GM18508 (cell line): ENCODE measurements around the gene PRR36.
"Not testable (repeated sequence)": the region's sequence is repeated elsewhere in the genome, so short reads cannot be mapped to it uniquely, and the experiment has no call there.

Experiments
- ATAC-seq: cut with Tn5 transposase; IDR thresholded peaks from one replicate; pipeline ENCODE4 v1.9.1; 2021; ENCODE audit warnings: moderate number of reproducible peaks; ENCODE audit not compliant: insufficient read depth, unreplicated experiment

The PRR36 gene

DNA sequence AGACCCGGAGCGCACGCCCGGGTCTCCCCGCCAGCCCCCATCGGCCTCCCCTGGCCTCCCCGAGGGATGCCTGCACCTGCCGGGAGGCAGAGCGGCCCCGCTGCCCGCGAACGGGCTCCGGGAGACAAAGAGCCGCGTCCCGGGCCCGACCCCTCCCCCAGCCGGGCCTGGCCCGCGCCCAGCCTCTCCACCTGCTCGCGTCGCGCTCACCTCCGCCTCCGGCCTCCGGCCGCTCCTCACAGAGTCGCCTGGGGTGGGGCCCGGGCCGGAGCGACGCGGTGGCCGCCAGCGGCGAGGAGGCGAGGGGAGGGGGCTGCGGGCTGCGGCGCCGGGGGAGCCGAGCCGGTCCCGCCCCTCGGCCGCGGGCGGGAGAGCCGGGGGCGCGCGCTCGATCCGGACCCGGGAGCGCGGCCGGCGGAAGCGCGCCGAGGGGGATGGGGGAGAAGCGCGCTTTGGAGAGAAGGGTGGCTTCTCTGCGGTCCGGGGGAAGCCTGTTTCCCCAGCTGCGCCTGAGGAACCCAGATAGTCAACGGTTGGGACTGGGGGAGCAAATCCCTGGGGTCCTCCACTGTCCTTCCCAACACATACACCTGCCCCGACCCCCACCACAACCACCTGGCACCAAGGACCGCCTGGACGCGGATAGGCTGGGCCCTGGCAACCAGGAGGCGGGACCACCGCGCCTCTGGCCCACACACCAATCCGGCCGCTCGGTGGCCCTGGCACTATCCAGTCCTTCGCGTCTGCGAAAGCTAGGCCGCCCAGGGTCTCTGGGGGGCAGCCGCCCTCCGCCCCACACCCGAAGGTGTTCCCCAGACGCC lies at the start of gene PRR36:
PRR36 (minus strand) TSS at position 315 of the 821 bp plus-strand sequence. CDS start 701 bp downstream, outside the sequence.
- ATAC-seq: no peak

DNA sequence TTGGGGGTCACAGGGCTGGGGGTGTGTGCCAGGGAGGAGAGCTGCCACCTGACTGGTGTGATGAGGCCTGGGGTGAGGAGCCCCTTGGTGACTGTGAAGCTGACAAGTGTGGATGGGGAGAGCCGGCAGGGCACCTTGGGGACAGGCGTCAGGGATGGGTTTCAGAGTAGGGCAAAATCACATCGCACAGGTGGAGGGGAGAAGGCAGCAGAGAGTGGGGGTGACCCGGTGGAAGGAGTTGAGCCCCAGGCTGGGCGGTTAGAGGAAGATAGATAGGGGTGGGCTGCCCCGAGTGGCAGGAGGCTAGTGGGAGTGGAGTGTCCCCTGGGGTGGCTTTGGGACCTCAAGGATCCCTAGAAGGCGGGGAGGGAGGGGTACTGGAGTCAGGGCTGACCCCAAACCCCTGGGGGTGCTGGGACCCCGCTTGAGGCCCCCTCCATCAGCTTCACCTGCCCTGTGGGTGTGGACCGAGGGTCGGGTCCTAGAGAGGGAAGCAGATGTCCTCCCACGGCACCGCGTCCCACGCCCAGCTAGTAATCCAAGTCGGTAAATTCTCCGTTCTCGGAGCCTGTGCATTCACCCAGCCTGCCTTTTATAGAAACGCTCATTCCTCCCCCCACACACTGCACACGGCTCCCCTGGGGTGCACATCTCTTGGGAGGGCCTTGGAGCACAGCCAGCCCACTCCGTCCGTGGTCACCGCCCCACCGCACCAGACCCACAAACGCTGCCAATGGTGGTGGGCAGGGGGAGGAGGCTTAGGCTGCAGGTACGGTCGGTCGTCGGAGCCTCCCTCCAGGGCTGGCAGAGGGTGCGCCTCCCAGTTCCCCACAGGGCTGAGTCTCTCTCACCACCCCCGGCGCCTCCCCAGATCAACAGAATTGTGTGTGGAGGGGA lies 49.4 kb upstream of the PRR36 start:
- ATAC-seq: no peak

DNA sequence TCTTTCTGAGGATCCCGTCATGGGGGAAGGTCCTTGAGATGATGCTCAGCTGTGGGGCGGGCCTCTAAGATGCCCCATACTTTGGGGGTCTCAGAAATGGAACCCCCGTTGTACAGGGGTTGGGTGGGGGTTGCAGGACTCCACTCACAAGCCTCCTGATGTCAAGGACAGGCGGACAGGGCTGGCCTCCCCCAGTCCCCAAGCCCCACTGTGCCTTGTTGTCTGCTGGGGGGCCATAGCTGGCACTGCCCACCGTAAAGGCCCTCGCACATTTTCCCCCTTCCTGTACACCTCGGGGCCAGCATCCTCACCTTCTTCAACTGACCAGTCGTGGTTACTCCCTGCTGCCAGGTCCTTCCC lies 48.6 kb upstream of the PRR36 start:
- no peak for ATAC-seq

DNA sequence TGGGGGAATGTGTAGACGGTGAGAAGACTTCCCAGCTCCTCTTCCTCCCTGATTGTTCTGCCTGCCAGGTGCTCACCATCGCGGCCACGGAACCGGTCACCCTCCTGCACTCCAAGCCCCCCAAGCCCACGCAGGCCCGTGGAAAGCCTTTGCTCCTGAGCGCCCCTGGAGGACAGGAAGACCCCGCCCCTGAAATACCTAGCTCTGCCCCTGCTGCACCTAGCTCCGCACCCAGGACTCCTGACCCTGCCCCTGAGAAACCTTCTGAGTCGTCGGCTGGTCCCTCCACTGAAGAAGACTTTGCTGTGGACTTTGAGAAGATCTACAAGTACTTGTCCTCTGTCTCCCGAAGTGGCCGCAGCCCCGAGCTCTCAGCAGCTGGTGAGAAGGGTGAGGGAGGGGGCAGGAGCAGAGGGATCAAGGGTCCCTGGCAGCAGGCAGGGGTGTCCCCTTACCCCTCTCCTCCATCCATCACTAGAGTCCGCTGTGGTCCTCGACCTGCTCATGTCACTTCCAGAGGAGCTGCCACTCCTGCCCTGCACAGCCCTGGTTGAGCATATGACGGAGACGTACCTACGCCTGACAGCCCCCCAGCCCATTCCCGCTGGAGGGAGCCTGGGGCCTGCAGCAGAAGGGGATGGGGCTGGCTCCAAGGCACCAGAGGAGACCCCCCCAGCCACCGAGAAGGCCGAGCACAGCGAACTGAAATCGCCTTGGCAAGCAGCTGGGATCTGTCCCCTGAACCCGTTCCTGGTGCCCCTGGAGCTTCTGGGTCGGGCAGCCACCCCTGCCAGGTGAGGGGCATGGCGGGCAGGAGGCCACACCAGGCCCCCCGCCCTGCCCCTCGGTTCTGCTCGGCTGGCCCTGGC lies 48.0 kb upstream of the PRR36 start:
- ATAC-seq: no peak

DNA sequence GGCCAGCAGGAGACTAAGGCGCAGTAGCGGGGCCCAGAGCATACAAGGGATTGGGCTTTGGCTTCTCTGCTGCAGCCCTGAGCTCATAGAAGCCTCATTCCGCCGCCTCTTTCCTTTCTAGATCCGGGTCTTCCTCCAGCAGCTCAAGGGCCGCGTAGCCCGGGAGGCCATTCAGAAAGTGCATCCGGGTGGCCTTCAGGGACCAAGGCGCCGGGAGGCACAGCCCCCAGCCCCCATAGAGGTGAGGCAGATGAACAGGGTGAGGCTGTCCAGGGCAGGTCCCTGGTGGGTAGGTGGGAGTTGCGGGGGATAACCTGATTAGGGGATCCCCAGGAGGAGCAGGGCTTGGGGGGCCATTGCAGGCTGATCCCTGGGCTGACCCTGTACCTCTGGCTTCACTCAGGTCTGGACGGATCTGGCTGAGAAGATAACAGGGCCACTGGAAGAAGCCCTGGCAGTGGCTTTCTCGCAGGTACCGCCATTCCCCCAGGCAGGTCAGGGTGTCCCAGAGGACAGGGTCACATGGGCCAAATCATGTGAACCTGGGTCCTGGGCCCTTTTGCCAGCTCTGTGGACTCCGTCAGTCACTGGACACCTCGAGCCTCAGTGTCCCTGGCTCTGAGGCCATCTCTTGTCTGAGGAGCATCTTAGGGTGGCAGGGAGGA lies 47.2 kb upstream of the PRR36 start:
- ATAC-seq: no peak

DNA sequence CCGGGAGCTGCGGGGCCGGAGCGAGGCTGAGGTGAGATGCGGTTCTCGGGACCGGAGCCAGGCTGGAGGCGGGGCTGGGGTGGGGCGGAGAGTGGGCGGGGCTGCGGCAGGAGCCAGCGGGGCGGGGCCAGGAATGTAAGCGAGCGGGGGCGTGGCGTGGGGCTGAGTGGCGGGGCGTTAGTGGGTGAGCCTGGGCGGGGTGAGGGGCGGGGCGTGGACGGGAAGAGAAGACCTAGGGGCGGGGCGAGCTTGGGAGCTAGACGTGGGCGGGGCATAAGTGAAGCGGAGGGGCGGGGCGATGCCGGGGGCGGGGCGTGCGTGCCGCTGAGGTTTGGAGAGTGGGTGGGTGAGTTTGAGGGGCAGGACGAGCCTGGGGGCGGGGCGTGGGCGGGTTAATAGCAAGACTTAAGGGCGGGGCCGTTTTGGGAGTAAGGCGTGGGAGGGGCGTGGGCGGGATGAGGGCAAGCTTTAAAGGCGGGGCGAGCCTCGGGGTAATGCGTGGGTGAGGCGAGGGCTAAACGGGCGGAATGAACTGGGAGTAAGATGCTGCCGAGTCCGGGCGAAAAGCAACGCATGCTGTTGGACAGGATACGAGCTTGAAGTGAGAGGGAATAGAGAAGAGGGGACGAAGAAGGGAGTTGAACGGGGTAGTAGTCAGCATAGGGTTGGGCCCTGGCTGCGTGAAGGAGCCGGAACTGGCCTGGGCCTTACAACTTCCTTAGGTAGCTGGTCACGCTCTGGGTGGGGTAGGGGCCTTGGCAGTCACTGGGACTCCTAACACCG lies 46.5 kb upstream of the PRR36 start:
- ATAC-seq: no peak

DNA sequence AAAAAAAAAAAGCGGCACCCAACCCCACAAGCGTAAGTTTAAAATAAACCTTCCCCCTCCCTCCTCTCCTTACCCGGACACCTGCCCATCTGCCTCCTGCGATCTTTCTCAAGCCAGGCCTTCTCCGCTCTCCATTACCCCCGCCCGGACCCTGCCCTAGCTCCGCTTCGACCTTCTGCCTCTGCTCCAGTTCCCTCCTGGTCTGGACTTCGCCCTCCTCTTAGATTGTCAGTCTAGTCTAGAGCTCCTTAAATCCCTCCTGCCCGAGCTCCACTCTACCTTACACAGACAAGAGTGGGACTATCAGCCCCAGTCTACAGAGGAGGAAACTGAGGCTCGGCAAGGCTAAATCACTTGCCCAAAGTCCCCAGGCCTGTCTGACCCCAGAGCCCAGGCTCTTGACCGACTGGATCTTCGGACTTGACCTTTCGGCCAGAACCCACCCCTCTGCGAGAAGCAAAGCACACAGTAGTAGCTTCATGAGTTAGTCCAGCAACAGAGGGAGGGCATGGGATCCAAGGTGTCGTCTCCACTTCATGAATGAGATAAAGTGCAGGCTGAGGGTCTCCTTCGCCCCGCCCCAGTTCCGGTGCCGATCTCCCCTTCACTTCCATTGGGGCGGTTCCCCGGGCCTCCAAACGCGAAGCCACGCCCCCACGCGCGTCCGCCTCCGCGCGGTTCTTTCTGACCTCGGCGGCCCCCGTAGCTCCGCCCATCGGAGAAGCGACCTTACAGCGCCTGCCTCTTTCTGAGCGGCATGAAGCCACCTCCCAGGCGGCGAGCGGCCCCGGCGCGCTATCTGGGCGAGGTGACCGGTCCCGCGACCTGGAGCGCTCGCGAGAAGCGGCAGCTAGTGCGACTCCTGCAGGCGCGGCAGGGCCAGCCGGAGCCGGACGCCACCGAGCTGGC lies 45.7 kb upstream of the PRR36 start, which contains the start of gene SNAPC2:
SNAPC2 (plus strand) TSS at position 729 of the 909 bp plus-strand sequence; CDS start at position 758, 29 bp downstream.
- no peak for ATAC-seq

DNA sequence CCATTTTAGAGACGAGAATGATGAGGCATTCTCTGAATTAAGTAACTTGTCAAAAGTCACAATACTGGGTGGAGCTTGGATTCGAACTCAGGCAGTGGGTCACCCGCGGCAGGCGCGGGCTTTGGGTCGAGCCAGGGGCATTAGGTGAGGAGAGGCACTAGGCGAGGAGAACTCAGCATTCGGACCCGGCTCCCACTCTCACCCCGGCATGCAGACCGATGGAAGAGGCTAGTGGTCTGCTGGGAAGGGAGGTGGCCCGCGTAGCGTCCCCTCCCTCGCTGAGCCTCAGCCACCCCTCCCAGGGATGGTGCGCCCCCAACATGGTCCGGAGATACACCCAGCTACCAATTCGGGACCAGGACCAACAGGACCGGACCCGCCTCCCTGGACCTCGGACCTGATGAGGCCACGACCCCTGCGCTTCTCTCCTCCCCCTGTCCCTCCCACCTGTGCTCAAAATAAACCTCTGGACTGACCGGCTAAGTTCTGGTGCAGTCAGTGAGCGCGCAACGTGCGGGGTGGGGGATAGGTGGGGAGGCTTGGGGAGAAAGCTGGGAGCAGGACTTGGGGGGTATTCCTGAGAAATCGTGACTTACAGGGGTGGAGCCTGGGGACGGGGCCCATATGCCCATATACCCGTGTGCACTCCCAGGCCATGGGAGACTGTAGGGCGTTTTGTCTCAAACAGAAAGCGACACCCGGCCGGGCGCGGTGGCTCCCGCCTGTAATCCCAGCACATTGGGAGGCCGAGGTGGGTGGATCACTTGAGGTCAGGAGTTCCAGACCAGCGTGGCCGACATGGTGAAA lies 44.6 kb upstream of the PRR36 start:
- no peak for ATAC-seq

DNA sequence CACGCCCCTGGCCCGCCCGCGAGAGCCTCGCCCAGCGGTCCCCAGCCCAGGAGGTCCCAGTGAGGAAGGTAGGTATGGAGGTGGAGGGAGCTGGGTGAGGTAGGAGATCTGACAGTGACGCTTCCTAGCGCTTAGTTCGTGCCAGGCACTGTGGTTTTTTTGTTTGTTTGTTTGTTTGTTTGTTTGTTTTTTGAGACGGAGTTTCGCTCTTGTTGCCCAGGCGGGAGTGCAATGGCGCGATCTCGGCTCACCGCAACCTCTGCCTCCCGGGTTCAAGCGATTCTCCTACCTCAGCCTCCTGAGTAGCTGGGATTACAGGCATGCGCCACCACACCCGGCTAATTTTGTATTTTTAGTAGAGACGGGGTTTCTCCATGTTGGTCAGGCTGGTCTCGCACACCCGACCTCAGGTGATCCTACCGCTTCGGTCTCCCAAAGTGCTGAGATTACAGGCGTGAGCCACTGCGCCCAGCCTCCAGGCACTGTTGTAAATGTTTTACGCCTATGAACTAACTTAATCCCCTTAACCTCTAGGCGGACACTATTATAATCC lies 43.9 kb upstream of the PRR36 start:
- not testable (repeated sequence) for ATAC-seq

DNA sequence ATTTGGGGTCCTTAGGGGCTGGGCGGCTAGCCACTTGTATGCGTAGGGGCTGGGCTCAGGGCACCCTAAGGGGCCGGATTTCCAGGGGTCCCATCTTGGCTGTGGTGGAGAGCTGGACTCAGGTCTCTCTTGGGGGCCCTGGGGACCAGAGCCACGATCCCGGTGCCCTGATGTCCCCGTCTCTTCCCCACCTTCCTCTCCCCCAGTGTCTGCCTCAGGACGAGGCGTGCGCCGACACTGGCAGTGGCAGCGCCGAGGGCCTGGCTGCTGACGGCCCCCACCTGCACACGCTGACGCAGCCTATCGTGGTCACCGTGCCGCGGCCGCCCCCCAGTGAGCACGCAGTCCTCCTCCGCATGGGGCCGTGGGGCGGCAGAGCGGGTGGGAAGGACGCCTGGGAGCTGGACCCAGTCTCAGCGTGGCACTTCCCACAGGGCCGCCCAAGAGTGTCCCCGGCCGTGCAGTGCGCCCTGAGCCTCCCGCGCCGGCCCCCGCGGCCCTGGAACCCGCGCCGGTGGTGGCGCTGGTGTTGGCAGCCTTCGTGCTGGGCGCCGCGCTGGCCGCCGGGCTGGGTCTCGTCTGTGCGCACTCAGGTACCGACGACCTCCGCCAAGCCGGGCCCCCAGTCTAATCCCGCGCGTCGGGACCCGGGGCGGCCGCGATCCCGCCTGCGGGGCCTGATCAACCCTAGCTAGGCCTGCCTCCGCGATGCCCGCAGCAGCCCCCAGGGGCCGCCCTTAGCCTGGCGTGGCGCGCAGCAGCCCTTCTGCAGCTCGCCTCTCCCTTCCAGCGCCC lies 43.3 kb upstream of the PRR36 start:
- ATAC-seq: no peak

DNA sequence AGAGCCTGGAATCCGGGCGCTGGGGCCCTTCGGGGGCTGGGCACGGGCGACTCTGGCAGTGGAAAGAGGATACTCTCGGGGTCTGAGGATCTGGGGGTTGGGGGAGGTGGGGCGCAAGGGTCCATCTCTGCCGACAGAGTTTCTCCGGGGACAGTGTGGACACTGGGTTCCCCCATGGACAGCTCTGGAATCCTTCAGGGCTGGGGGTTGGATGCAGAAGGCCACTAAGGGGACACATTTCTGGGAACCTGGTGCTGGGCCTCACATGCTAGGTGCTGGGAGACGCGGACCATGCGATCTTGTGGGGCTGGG lies 42.7 kb upstream of the PRR36 start:
- ATAC-seq: no peak

DNA sequence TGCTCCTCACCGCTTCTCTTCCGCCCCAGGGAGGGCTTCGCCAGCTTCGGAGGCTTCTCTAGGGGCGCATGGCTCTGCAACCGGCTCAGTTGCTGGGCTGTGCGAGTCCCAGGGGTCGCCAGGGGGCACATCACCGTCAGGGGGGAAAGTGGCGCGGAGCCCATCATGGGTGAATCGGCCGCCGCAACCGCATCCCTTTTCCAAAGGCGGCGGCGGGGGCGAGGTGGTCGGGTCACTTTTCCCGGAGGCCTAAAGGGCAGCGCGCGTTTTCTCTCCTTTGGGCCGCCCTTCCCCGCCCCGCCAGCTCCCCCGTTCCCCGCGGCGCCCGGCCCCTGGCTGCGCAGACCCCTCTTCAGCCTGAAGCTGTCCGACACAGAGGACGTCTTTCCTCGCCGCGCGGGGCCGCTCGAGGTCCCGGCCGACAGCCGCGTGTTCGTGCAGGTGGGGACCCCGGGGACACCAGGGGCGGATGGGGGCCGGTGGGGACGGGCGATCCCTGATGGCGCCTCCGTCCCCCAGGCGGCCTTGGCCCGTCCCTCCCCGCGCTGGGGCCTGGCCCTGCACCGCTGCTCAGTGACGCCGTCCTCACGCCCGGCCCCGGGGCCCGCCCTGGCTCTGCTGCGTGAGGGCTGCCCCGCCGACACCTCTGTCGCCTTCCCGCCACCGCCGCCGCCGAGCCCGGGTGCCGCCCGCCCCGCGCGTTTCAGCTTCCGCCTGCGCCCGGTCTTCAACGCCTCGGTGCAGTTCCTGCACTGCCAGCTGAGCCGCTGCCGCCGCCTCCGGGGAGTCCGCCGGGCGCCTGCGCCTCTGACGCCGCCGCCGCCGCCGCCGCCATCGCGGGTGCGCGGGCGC lies 42.1 kb upstream of the PRR36 start:
- ATAC-seq: no peak

DNA sequence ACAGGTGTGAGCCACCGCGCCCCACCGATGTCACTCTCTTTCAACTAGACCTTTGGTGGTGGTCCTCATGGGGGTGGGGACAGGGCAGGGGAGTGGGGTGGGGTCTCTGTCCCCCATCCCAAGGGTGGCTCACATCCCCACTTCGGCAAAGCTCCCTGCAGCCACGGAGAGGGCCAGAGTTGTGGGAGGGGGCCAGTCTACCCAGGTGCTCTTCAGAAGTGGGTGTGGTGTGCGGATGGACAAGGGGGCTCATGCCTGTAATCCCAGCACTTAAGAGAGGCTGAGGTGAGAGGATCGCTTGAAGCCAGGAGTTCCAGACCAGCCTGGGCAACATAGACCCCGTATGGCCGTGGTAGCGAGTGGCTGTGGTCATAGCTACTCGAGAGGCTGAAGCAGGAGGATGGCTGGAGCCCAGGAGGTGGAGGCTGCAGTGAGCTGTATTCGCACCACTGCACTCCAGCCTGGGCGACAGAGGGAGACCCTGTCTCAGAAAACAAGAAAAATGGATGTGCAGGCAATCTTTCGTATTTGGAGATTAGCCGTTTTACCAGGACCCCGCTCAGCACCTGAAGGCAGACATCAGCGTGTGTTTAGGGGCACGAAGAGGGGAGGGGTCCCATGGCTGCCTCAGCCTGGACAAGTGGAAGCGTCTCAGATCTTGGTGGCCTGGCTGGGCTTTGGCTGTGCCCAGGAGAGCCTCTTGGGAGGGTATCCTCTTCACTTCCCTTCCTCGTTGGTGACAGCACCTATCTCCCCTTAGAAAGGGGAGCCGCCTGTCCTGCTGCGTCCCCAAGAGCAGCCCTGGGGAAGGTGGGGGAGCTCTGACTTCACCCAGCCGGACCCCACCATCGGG lies 41.3 kb upstream of the PRR36 start:
- ATAC-seq: no peak

DNA sequence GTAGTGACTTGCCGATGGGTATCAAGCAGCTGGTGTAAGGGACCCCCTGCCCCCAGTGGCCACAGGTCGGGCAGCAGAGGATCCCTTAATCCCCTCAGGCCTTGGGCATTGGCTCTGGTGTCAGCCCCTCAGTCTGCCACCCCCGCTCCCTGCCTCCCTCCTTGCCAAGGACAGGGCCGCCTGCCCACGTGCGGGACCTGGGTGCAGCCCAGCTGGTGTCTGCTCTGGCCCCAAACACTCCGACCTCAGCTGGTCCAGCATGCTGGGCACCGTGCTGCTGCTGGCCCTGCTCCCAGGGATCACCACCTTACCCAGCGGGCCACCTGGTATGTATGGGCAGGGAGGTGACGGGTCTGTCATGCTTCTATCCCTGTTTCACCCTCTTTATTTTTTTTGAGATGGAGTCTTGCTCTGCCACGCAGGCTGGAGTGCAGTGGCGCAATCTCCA lies 40.4 kb upstream of the PRR36 start, which contains the start of gene TGFBR3L:
TGFBR3L (plus strand) TSS at position 233 of the 448 bp plus-strand sequence.
- no peak for ATAC-seq
